HPDE6-E6E7 (cell line): ENCODE measurements around the gene SLC26A8.

Experiments
- DNase-seq: peaks from one replicate; pipeline ENCODE4 v3.0.0; 2011; ENCODE audit warnings: missing footprints; ENCODE audit errors: extremely low spot score

The SLC26A8 gene

GRCh38 chr6:36023996-36024795 lies at the start of gene SLC26A8:
Gene SLC26A8, minus strand, starts transcription at chr6:36024641. Its CDS starts 4,934 bp downstream, at chr6:36019707.
- no peak for DNase-seq

- no peak for DNase-seq
These were observed 49.1 kb upstream of the SLC26A8 start for GRCh38 chr6:36073587-36073986.

GRCh38 chr6:36072681-36073080 lies 48.2 kb upstream of the SLC26A8 start:
- no peak for DNase-seq

- DNase-seq = no peak
These were observed 47.3 kb upstream of the SLC26A8 start for GRCh38 chr6:36071714-36072113.

- no peak for DNase-seq
These were observed 46.8 kb upstream of the SLC26A8 start for GRCh38 chr6:36071281-36071680.

GRCh38 chr6:36070252-36070651 lies 45.8 kb upstream of the SLC26A8 start:
- no peak for DNase-seq

GRCh38 chr6:36069573-36069972 lies 45.1 kb upstream of the SLC26A8 start:
- DNase-seq = no peak

- DNase-seq = no peak
These were observed 44.1 kb upstream of the SLC26A8 start for GRCh38 chr6:36068586-36068985.

GRCh38 chr6:36068012-36068392 lies 43.6 kb upstream of the SLC26A8 start:
- DNase-seq = no peak

GRCh38 chr6:36067374-36068011 lies 43.1 kb upstream of the SLC26A8 start:
- no peak for DNase-seq

GRCh38 chr6:36066817-36067216 lies 42.4 kb upstream of the SLC26A8 start:
- DNase-seq = no peak

- DNase-seq = no peak
These were observed 41.5 kb upstream of the SLC26A8 start for GRCh38 chr6:36065916-36066315.

GRCh38 chr6:36064770-36065396 lies 40.4 kb upstream of the SLC26A8 start:
- no peak for DNase-seq

GRCh38 chr6:36063318-36064060 lies 39.0 kb upstream of the SLC26A8 start:
- DNase-seq = no peak

- no peak for DNase-seq
These were observed 37.8 kb upstream of the SLC26A8 start for GRCh38 chr6:36062247-36062646.

- DNase-seq = no peak
These were observed 36.8 kb upstream of the SLC26A8 start for GRCh38 chr6:36061236-36061635.

- no peak for DNase-seq
These were observed 31.7 kb upstream of the SLC26A8 start for GRCh38 chr6:36056178-36056577.

- no peak for DNase-seq
These were observed 30.5 kb upstream of the SLC26A8 start for GRCh38 chr6:36054956-36055355.

- DNase-seq = no peak
These were observed 30.0 kb upstream of the SLC26A8 start for GRCh38 chr6:36054415-36054814.

- no peak for DNase-seq
These were observed 29.4 kb upstream of the SLC26A8 start for GRCh38 chr6:36053878-36054277.

- no peak for DNase-seq
These were observed 27.7 kb upstream of the SLC26A8 start for GRCh38 chr6:36052097-36052496.
